ENCODE measurements around the gene NARS2. TPM values are rescaled to one million over a fixed set of nuclear protein-coding genes. Genes with fewer than 3 reads are reported as not detected.

NARS2 gene
- total and polyA plus RNA-seq, 10 of the 15 experiments (the other 5 are each of a cell fraction or from before 2014, with no cell fraction given), result 22.2 to 45.3 (median 36.3) TPM

- TF ChIP-seq RELB (IDR thresholded peaks at IDR 0.05; ENCODE audit: low read depth) (no peak), IKZF2 (IDR thresholded peaks at IDR 0.05) (peak; percentile 57 to 69; a peak in 3 of 4 replicates), IRF4 (IDR thresholded peaks at IDR 0.05; ENCODE audit: low read depth, low read length) (peak; percentile 37; the same call in 1 of the 2 replicates), BCL11A (IDR thresholded peaks at IDR 0.05; ENCODE audit: low read depth, low read length) (peak; percentile 72; the same call in 1 of the 2 replicates), JUNB (IDR thresholded peaks at IDR 0.05) (no peak), CBFB (IDR thresholded peaks at IDR 0.05; ENCODE audit: low read depth) (peak; percentile 49; the same call in 1 of the 2 replicates), CREM (IDR thresholded peaks at IDR 0.05; ENCODE audit: low read depth) (peak; percentile 93), NFXL1 (IDR thresholded peaks at IDR 0.05; ENCODE audit: borderline replicate concordance) (no peak), SUPT20H (IDR thresholded peaks at IDR 0.05; ENCODE audit: borderline replicate concordance, control insufficient read depth, low read depth, low read length) (no peak), ZSCAN29 (IDR thresholded peaks at IDR 0.05) (no peak), IKZF1 (conservative IDR thresholded peaks at IDR 0.05) (peak; percentile 60), RUNX3 (IDR thresholded peaks at IDR 0.05; ENCODE audit: low read length) (peak; percentile 68; the same call in 1 of the 2 replicates), RCOR1 (conservative IDR thresholded peaks at IDR 0.05; ENCODE audit: low read depth, low read length) (no peak), TAF1 (IDR thresholded peaks at IDR 0.05; ENCODE audit: borderline replicate concordance, low read depth, low read length) (no peak), USF2 (IDR thresholded peaks at IDR 0.05; ENCODE audit: borderline replicate concordance, low read depth, low read length) (no peak), SREBF2 (IDR thresholded peaks at IDR 0.05; ENCODE audit: low read length) (no peak), ZBTB33 (IDR thresholded peaks at IDR 0.05) (no peak), PAX5 (IDR thresholded peaks at IDR 0.05; ENCODE audit: borderline replicate concordance, low read depth, low read length) (peak; percentile 61; the same call in 1 of the 2 replicates), MTA3 (IDR thresholded peaks at IDR 0.05; ENCODE audit: borderline replicate concordance, low read length) (no peak), SMAD1 (IDR thresholded peaks at IDR 0.05; ENCODE audit: low read depth, partially characterized antibody) (no peak), MXI1 (IDR thresholded peaks at IDR 0.05; ENCODE audit: low read depth, low read length) (peak; percentile 22; the same call in 1 of the 2 replicates), E2F8 (IDR thresholded peaks at IDR 0.05; ENCODE audit: low read depth, partially characterized antibody) (no peak), GATAD2B (conservative IDR thresholded peaks at IDR 0.05; ENCODE audit: low read depth) (no peak), KLF5 (IDR thresholded peaks at IDR 0.05; ENCODE audit: partially characterized antibody) (no peak), EGR1 (IDR thresholded peaks at IDR 0.05; ENCODE audit: borderline replicate concordance in 1 of 2, low read depth in 2 of 2, low read length in 2 of 2) (peak; percentile 21 to 96)
Observed at GRCh38 chr11:78420796-78421209, 153.9 kb downstream of the NARS2 start (continued).
